Right lobe of liver (tissue), 6 donors: ENCODE results near the gene PMEPA1. TPM values are rescaled to one million over a fixed set of nuclear protein-coding genes. Genes with fewer than 3 reads are reported as not detected.

Experiments
- ATAC-seq, 4 donors: fragments of 200-7000 bp; cut with Tn5 transposase; one replicate each; pipeline ENCODE4 v1.9.1; 2020; ENCODE audit warnings: mild to moderate bottlenecking in 4 of 4, moderate library complexity in 4 of 4
- DNase-seq, 3 donors: peaks; one replicate each; pipeline ENCODE4 v3.0.0-alpha.2; 2020
- H3K27ac ChIP-seq, 3 donors: fragments of 200-600 bp; one replicate each; pipeline ENCODE4 v1.8.0; 2022
- H3K27me3 ChIP-seq, 2 donors: fragments of 200-600 bp; one replicate each; pipeline ENCODE4 v1.8.0; 2022
- H3K36me3 ChIP-seq, 4 donors: fragments of 200-600 bp; sonication (generic) in 1 of 4; one replicate each; pipeline versions ENCODE4 v1.5.1 to v1.8.0; 2017 to 2022; ENCODE audit warnings: control low read depth in 1 of 4
- H3K4me1 ChIP-seq, 4 donors: fragments of 200-600 bp; sonication (generic) in 1 of 4; one replicate each; pipeline versions ENCODE4 v1.5.1 to v1.8.0; 2017 to 2022; ENCODE audit warnings: control low read depth in 1 of 4
- H3K4me3 ChIP-seq, 3 donors: fragments of 200-600 bp; one replicate each; pipeline ENCODE4 v1.8.0; 2022
- H3K9me3 ChIP-seq, 4 donors: fragments of 200-600 bp; sonication (generic) in 1 of 4; one replicate each; pipeline versions ENCODE4 v1.5.1 to v1.8.0; 2017 to 2022; ENCODE audit warnings: control low read depth in 1 of 4
- POLR2A ChIP-seq: fragments of 450-650 bp; IDR thresholded peaks from one replicate; pipeline ENCODE4 v1.6.1; 2017; ENCODE audit warnings: antibody characterized with exemption, mild to moderate bottlenecking
- WGBS: methylation state at CpG from one replicate; pipeline ENCODE4 v1.1.6; 2018; ENCODE audit warnings: low coverage, low lambda C conversion rate; ENCODE audit not compliant: insufficient coverage; ENCODE audit errors: missing lambda C conversion rate; 5-methylcytosine and 5-hydroxymethylcytosine counted together
- intact Hi-C, 2 donors: fragments of 100-400 bp; cut with DNase I; formaldehyde crosslinking; loops; one replicate each; pipeline versions ENCODE4 v1.11.2 to v1.14.1; 2022
- total RNA-seq, 6 experiments: library from RNA; depleted of rRNA in 2 of 6; stranded (reverse); fragments of >200 nt in 2 of 6; fragmentation: NEBNext Ultra II Directional in 3 of 6; extraction: Animal tissue kit (Norgen Biotek cat#: 25700) in 3 of 6; gene quantifications; one replicate each; pipeline versions ENCODE4 v1.1.0 to v1.2.4, GENCODE V29; 2016 to 2023
- TF ChIP-seq, protein P1 (sequence below), 4 donors: fragments of 200-600 bp in 3 of 4; fragments of 450-650 bp in 1 of 4; IDR thresholded peaks; one replicate each; pipeline versions ENCODE4 v1.5.1 to v1.8.0; 2016 to 2022; ENCODE audit warnings: antibody characterized with exemption in 4 of 4, mild to moderate bottlenecking in 2 of 4
- donor health status: DM: no; HTN: yes; CAD: no.
- donor health status: DM: no; HTN: no; CAD: no.
- donor health status: DM: no; HTN: no; CAD: no.
- donor health status: DM: no; HTN: yes; CAD: no.
- donor health status: DM: no; HTN: yes; CAD: no.

Gene PMEPA1
- total RNA-seq, 6 experiments from 2014 or later, result 0.50 to 2.3 (median 1.4) TPM

DNA sequence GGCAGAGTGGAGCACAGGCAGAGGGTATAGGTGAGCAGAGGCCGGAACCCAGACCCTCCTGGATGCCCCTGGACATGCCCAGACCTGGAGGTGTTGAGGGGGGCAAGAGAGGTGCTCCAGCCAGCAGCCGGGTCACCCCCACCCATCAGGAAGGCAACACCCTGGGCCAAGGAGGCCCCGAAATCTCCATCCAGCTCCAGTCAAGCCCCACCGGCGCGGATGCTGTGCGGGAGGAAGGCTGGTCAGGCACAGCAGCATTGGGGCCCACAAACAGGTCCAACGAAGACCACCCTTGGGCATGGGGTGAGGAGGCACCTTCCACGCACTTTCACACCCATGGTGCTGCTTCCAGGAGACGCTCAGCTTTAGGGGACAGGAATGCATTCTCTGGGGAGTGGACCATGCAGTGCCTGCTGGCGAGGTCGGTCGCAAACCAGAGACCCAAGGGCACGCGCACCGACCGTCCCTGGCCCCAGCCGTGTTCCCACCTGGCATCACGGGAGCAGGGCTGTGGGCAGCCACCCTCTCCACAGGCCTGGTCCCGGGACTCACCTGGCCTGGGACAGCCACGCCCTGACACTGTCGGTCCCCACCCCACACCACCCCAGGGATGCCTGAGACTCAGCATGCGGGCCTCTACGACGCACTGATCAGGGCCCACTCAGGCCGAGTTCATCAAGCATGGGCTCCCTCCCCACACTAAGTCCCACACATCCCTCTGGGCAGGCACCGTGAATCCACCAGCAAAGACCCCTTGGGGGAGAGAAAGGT is 45.9 kb downstream of the PMEPA1 start:
- DNase-seq, result peak in 2 of 3 donors; percentile 14 to 48

DNA sequence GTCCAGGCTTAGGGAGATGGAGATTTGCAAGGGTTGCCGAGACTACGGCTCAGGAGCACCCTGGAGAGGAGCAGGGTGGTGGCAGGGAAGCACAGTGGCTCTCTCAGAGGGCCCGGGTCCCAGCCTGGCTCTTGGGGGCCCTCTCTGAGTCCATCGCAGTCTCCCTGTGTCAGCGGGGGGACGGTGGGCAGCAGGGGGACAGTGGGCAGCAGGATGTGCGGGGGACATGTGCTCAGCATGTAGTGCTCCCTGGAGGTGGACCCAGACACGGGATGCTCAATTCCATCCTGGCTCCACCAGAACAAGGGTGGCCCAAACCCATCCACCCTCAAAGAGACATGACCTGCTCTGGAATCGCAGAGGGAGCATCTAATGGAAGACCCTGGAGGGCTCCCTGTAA is 46.6 kb downstream of the PMEPA1 start:
- Histone ChIP-seq H3K4me1 (no peaks in the 10 kb centered on the region), H3K27ac (no peak overlapping the region), H3K36me3 (no peaks in the 10 kb centered on the region), H3K9me3 (no peaks in the 10 kb centered on the region), H3K27me3 (no peaks in the 10 kb centered on the region), H3K4me3 (no peak overlapping the region)
- intact Hi-C loops, result no loop called here
- 50% methylated on average over 1 of the region's 9 CpGs for WGBS
- DNase-seq (peak in 2 of 3 donors; percentile 13 to 38), ATAC-seq (no peak)
- TF ChIP-seq, protein P1, sequence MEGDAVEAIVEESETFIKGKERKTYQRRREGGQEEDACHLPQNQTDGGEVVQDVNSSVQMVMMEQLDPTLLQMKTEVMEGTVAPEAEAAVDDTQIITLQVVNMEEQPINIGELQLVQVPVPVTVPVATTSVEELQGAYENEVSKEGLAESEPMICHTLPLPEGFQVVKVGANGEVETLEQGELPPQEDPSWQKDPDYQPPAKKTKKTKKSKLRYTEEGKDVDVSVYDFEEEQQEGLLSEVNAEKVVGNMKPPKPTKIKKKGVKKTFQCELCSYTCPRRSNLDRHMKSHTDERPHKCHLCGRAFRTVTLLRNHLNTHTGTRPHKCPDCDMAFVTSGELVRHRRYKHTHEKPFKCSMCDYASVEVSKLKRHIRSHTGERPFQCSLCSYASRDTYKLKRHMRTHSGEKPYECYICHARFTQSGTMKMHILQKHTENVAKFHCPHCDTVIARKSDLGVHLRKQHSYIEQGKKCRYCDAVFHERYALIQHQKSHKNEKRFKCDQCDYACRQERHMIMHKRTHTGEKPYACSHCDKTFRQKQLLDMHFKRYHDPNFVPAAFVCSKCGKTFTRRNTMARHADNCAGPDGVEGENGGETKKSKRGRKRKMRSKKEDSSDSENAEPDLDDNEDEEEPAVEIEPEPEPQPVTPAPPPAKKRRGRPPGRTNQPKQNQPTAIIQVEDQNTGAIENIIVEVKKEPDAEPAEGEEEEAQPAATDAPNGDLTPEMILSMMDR (IDR thresholded peaks at IDR 0.05), result no peak
- TF ChIP-seq POLR2A, result no peak

More for the DNA sequence above, 45.9 kb downstream of the PMEPA1 start:
- no peak for ATAC-seq
- Histone ChIP-seq H3K4me3 (no peak overlapping the region), H3K27me3 (no peaks in the 10 kb centered on the region), H3K4me1 (no peaks in the 10 kb centered on the region), H3K27ac (no peak overlapping the region), H3K36me3 (no peaks in the 10 kb centered on the region), H3K9me3 (no peaks in the 10 kb centered on the region)
- intact Hi-C loops, result no loop called here
- TF ChIP-seq, protein P1 (IDR thresholded peaks at IDR 0.05), result no peak
- no peak for TF ChIP-seq POLR2A
- 64% methylated on average over 4 of the region's 27 CpGs for WGBS

DNA sequence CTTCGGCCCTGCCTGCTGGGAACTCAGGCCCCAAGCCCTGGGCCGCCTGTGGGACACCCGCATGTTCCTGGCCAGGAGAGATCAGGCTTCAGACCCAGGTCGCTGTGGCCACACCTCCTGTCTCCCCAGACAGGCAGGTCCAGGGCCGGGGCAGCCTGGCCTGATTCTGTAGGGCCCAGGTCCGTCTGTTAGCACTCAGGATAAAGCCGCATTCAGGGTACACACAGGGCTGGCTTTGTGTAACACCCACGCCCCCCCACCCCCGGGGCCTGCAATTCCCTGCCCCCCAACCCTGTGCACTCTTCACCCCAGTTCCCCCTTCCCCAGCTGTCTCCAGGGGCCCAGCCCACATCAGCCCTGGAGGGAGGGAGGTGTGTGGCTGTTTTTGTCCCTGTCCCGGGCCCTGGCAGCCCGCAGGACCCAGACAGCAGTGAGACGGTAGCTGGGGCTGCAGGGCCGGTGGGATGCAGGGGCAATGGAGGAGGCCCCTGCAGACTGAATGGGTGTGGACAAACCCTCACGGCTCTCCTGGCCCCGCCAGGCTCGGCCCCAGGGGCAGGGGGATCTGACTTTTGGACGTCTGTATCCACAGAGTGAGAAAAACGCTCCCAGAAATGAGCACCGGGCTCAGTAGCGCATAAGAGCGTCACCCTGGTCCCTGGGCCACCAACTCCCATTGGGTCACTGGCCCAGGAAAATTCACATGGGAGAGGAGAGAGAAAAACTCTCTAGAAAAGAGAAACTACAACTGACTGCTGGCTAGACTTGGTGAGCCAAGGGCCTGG is 47.2 kb downstream of the PMEPA1 start:
- H3K4me3 ChIP-seq, result no peak overlapping the region
- H3K27me3 ChIP-seq, result no peaks in the 10 kb centered on the region
- ATAC-seq, result no peak
- peak in 2 of 3 donors; percentile 10 to 39 for DNase-seq
- TF ChIP-seq, protein P1 (IDR thresholded peaks at IDR 0.05), result no peak
- no peak for TF ChIP-seq POLR2A
- H3K27ac ChIP-seq, result no peak overlapping the region
- H3K36me3 ChIP-seq, result no peaks in the 10 kb centered on the region
- intact Hi-C loops, result no loop called here
- no peaks in the 10 kb centered on the region for H3K4me1 ChIP-seq
- 48% methylated on average over 8 of the region's 21 CpGs for WGBS
- H3K9me3 ChIP-seq, result no peaks in the 10 kb centered on the region

DNA sequence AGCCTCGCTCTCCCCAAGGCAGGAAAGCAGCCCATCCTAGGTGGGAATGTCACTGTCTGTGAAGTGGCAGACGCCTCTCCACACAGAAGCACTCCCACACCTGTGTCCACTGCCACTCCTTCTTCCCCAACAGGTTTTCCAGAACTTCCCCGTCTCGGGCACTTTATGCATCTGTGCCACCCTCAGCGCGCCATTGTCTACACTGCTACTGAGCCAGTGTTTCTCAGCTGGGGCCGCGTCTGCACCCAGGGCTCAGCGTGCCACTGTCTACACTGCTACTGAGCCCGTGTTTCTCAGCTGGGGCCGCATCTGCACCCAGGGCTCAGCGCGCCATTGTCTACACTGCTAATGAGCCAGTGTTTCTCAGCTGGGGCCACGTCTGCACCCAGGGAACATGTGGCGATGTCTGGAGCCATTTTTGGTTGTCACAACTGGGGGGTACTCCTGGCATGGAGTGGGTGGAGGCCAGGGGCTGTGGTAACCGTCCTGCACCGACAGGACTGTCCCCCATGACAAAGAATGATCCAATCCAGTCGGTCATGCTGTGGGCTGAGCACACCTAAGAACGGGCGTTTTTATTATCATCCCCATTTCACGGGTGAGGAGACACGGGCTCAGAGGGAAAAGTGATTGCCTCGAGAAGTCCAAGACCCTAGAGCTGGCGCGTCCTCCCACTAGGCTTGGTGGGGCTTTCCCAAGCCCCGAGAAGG is 47.9 kb downstream of the PMEPA1 start:
- H3K4me3 ChIP-seq, result no peak overlapping the region
- no peaks in the 10 kb centered on the region for H3K27me3 ChIP-seq
- ATAC-seq, result no peak
- H3K4me1 ChIP-seq, result no peaks in the 10 kb centered on the region
- no peaks in the 10 kb centered on the region for H3K36me3 ChIP-seq
- TF ChIP-seq POLR2A, result no peak
- TF ChIP-seq, protein P1 (IDR thresholded peaks at IDR 0.05), result no peak
- intact Hi-C loops, result no loop called here
- no peaks in the 10 kb centered on the region for H3K9me3 ChIP-seq
- no peak overlapping the region for H3K27ac ChIP-seq
- WGBS, result 87% methylated on average over 3 of the region's 26 CpGs
- DNase-seq, result peak in 2 of 3 donors; percentile 11 to 34
